K562 (cell line): ENCODE measurements around the gene SNX1. TPM values are rescaled to one million over a fixed set of nuclear protein-coding genes. Genes with fewer than 3 reads are reported as not detected.

Experiments used
- ARNT ChIP-seq, 2 experiments: fragments of 450-650 bp; IDR thresholded peaks; 2 replicates each; pipeline ENCODE4 v1.6.1; 2016; ENCODE audit warnings: mild to moderate bottlenecking in 1 of 2
- CBFA2T2 ChIP-seq: fragments of 450-650 bp; conservative IDR thresholded peaks from 2 replicates; pipeline ENCODE4 v1.6.1; 2017; ENCODE audit warnings: mild to moderate bottlenecking
- CC2D1A ChIP-seq: fragments of 450-650 bp; IDR thresholded peaks from 2 replicates; pipeline ENCODE4 v1.6.1; 2017; ENCODE audit warnings: mild to moderate bottlenecking
- CREB1 ChIP-seq, 2 experiments: sonication (generic) in 1 of 2; formaldehyde crosslinking in 1 of 2; IDR thresholded peaks; 2 replicates each; pipeline versions ENCODE4 v1.6.1 to v1.8.0; 2012 to 2022; ENCODE audit warnings: inconsistent platforms in 1 of 2, mild to moderate bottlenecking in 1 of 2, missing genetic modification reagents in 1 of 2, moderate library complexity in 1 of 2
- DDX20 ChIP-seq: fragments of 450-650 bp; IDR thresholded peaks from 2 replicates; pipeline ENCODE4 v1.6.1; 2016; ENCODE audit warnings: missing genetic modification characterization, low read depth, mild to moderate bottlenecking, missing compliant biosample characterization, moderate library complexity
- E2F1 ChIP-seq: sonication (generic); formaldehyde crosslinking; IDR thresholded peaks from 2 replicates; pipeline ENCODE4 v1.8.1; 2023; ENCODE audit warnings: mild to moderate bottlenecking, missing genetic modification reagents, moderate library complexity
- ESRRB ChIP-seq: fragments of 250-450 bp; sonication (Bioruptor Pico); IDR thresholded peaks from 2 replicates; pipeline ENCODE4 v1.5.0; 2020; ENCODE audit warnings: mild to moderate bottlenecking, moderate library complexity, borderline replicate concordance
- FOXO4 ChIP-seq: fragments of 450-650 bp; formaldehyde crosslinking; IDR thresholded peaks from 2 replicates; pipeline ENCODE4 v1.4.0; 2020; ENCODE audit warnings: mild to moderate bottlenecking, moderate library complexity
- HDAC1 ChIP-seq, 2 experiments: fragments of 450-650 bp; IDR thresholded peaks; 2 replicates each; pipeline ENCODE4 v1.6.1; 2016 to 2017; ENCODE audit warnings: inconsistent platforms in 1 of 2, mild to moderate bottlenecking in 1 of 2, moderate library complexity in 1 of 2
- HDAC6 ChIP-seq: IDR thresholded peaks from 2 replicates; pipeline ENCODE4 v1.6.1; 2012; ENCODE audit warnings: low read depth, mild to moderate bottlenecking, control low read depth, inconsistent platforms, low read length, moderate library complexity
- HOMEZ ChIP-seq: fragments of 250-450 bp; sonication (Bioruptor Pico); IDR thresholded peaks from 2 replicates; pipeline ENCODE4 v1.4.0; 2020; ENCODE audit warnings: mild to moderate bottlenecking, moderate library complexity
- POLR2AphosphoS5 ChIP-seq: IDR thresholded peaks from 2 replicates; pipeline ENCODE4 v1.6.1; 2011; ENCODE audit warnings: mild to moderate bottlenecking, low read depth, low read length, moderate library complexity; ENCODE audit not compliant: control insufficient read depth, insufficient read depth
- RBM14 ChIP-seq: fragments of 200-400 bp; formaldehyde crosslinking; IDR thresholded peaks from 2 replicates; pipeline ENCODE4 v1.6.1; 2018; ENCODE audit warnings: low read depth, mild to moderate bottlenecking, low read length, moderate library complexity, borderline replicate concordance; ENCODE audit not compliant: insufficient read depth
- SMC3 ChIP-seq: conservative IDR thresholded peaks from 2 replicates; pipeline ENCODE4 v1.6.1; 2011; ENCODE audit warnings: low read depth, low read length, improper control_type of control experiment; ENCODE audit not compliant: insufficient read depth
- TEAD2 ChIP-seq: fragments of 450-650 bp; IDR thresholded peaks from 2 replicates; pipeline ENCODE4 v1.6.1; 2016; ENCODE audit warnings: missing genetic modification characterization, control low read depth, missing compliant biosample characterization
- ZNF197 ChIP-seq: fragments of 200-800 bp; sonication (Bioruptor generic); IDR thresholded peaks from 2 replicates; pipeline ENCODE4 v1.6.1; 2016; ENCODE audit warnings: low read depth, missing genetic modification characterization, missing compliant biosample characterization
- ZNF282 ChIP-seq: sonication (generic); formaldehyde crosslinking; IDR thresholded peaks from 2 replicates; pipeline ENCODE4 v1.8.1; 2023; ENCODE audit warnings: missing genetic modification reagents
- ZNF707 ChIP-seq: fragments of 250-450 bp; sonication (Bioruptor Pico); conservative IDR thresholded peaks from 2 replicates; pipeline ENCODE4 v1.8.0; 2022; ENCODE audit warnings: inconsistent platforms, mild to moderate bottlenecking, moderate library complexity
- polyA plus RNA-seq, 8 experiments: library from polyadenylated mRNA; depleted of rRNA in 4 of 8; stranded (reverse) in 5 of 8; unstranded in 3 of 8; fragments of >200 nt; fragmentation: Nextera tagmentation in 2 of 8; fragmentation: Illumina TruSeq in 1 of 8; extraction: Ambion mirVana in 2 of 8; extraction: Trizol in 1 of 8; gene quantifications; 2 replicates each; pipeline versions ENCODE4 v1.2.1 to v1.2.3, GENCODE V29; 2011 to 2014; ENCODE audit warnings: inconsistent platforms in 1 of 8, missing spikeins in 1 of 8
- total RNA-seq, 7 experiments: library from RNA; depleted of rRNA in 6 of 7; stranded (reverse); fragments of >200 nt in 6 of 7; fragmentation: Illumina TruSeq in 2 of 7; extraction: Trizol in 2 of 7; gene quantifications; 2 replicates each; pipeline versions ENCODE4 v1.2.1 to v1.2.3, GENCODE V29; 2011 to 2021; ENCODE audit warnings: low replicate concordance in 1 of 7

SNX1 gene
- total and polyA plus RNA-seq, 9 of the 15 experiments (the other 6 are each of a cell fraction or from before 2014, with no cell fraction given): 11.0 to 105 (median 59.9) TPM

- TF ChIP-seq CC2D1A: peak; percentile 47; the same call in 1 of the 2 replicates
- TF ChIP-seq CBFA2T2: no peak
- no peak for TF ChIP-seq FOXO4 (CRISPR knock-in tag)
- no peak for TF ChIP-seq POLR2AphosphoS5
- no peak for TF ChIP-seq ZNF282 (CRISPR knock-in tag)
- no peak for TF ChIP-seq CREB1 (IDR thresholded peaks at IDR 0.05)
- no peak for TF ChIP-seq CREB1 (CRISPR knock-in tag; IDR thresholded peaks at IDR 0.05)
- TF ChIP-seq TEAD2: no peak
- TF ChIP-seq E2F1 (CRISPR knock-in tag): no peak
- no peak for TF ChIP-seq RBM14
- TF ChIP-seq HDAC1 (IDR thresholded peaks at IDR 0.05): no peak
- TF ChIP-seq ESRRB (CRISPR knock-in tag): no peak
- TF ChIP-seq HOMEZ: no peak
- no peak for TF ChIP-seq ARNT (IDR thresholded peaks at IDR 0.05)
- no peak for TF ChIP-seq ZNF197 (CRISPR knock-in tag)
- no peak for TF ChIP-seq ZNF707 (CRISPR knock-in tag)
- no peak for TF ChIP-seq HDAC6
- TF ChIP-seq DDX20 (tag): no peak
- TF ChIP-seq SMC3: peak; percentile 83
Observed at GRCh38 chr15:64153480-64154367, 57.9 kb downstream of the SNX1 start (continued).
